M059J (cell line): ENCODE data around the gene SEL1L3. TPM values are rescaled to one million over a fixed set of nuclear protein-coding genes. Genes with fewer than 3 reads are reported as not detected.

Experiments
- DNase-seq: peaks from one replicate; pipeline ENCODE4 v3.0.0-alpha.2; 2012; ENCODE audit warnings: low read depth
- total RNA-seq: library from RNA; depleted of rRNA; stranded (reverse); fragments of >200 nt; shearing (Covaris generic); gene quantifications from 2 replicates; pipeline ENCODE4 v1.2.3, GENCODE V29; 2014

The SEL1L3 gene
- total RNA-seq, 1 experiment from 2014 or later, result 9.1 TPM

- DNase-seq, result no peak
These were observed 69.9 kb downstream of the SEL1L3 start for GRCh38 chr4:25792876-25793275.

DNA sequence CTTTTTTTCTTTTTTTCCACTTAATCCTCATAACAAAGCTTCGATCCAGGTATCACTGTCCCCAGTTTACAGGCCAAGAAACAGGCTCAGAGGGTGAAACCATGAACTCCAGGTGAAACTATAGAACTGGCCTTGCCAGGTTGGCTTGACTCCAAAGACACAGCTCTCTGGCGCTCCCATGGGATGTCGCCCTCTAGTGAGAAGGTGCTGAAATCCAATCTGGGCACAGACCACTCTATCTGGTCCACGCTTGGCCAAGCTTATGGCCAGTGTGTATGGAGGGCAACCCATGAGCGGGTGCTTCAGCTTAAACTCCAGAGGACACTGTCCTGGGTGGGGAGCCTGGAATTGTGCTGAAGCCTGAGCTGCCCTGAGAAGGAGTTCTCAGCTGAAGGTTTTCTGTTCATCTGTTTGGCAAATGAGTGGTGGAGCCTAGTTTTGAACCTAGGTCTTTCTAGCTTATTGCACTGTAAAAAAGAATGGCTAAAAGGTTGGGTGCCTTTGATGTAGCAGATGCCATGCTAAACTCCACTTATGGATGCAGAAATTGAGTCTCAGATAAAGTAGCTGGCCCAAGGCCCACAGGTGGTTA lies 70.5 kb downstream of the SEL1L3 start:
- DNase-seq, result peak; percentile 25

DNA sequence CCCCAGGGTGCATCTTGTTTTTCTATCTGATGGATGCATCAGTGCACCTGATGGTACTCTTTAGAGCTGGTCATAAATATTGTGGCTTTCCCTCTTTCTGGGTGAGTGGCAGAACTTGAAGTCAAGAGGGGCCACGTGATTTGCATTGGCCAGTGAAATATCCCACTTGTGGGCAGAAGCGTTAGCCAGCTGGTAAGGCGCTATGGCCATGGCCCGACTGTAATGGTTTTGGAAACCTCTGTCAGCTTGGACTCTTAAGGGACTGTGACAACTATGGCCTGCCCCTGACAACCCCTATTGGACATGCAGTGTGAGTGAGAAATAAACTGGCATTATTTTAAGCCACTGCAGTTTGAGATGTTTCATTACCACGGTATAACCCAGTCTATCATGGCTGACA lies 72.8 kb downstream of the SEL1L3 start:
- DNase-seq, result no peak

GRCh38 chr4:25788703-25789238 lies 74.0 kb downstream of the SEL1L3 start:
- no peak for DNase-seq

GRCh38 chr4:25786497-25787065 lies 76.2 kb downstream of the SEL1L3 start:
- DNase-seq, result no peak

- DNase-seq, result no peak
These were observed 78.8 kb downstream of the SEL1L3 start for GRCh38 chr4:25783943-25784342.

GRCh38 chr4:25783126-25783525 lies 79.7 kb downstream of the SEL1L3 start:
- no peak for DNase-seq

- DNase-seq, result no peak
These were observed 80.3 kb downstream of the SEL1L3 start for GRCh38 chr4:25782482-25782881.

- DNase-seq, result no peak
These were observed 83.8 kb downstream of the SEL1L3 start for GRCh38 chr4:25779021-25779420.

DNA sequence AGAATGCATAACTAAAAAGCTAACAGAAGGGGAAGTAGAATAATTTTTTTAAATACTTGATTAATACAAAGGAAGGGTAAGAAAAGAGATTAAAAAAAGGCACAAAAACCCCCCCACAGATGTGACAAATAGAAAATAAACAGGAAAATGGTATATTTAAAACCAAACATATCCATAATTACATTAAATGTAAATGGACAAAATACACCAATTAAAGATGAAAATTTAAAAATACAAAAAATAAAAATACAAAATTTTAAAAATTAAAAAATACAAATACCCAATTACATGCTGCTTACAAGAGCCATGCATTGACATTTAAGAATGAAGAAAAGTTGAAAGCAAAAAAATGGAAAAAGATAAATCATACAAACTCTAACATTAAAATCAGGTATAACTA lies 86.0 kb downstream of the SEL1L3 start:
- no peak for DNase-seq

GRCh38 chr4:25775166-25775565 lies 87.6 kb downstream of the SEL1L3 start:
- DNase-seq, result no peak

- DNase-seq, result no peak
These were observed 89.4 kb downstream of the SEL1L3 start for GRCh38 chr4:25773358-25773757.

DNA sequence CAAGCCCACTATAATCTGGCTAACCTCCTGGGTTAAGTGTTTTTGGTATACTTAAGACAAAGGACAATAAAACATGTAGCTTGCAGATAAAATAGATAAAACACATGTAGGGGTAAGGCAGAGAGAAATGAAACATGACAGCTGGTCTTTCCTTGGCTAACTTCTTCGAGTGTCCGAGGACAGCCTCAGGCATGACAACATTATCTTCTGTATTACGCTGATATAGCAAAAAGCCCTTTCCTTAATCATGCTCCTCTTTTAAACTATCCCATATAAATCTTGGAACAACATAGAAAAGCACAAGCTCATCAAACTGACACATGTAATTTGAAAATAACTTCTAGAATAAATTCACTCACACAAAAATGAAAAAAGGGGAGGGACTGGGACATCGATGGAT lies 91.1 kb downstream of the SEL1L3 start:
- DNase-seq, result no peak

- no peak for DNase-seq
These were observed 91.9 kb downstream of the SEL1L3 start for GRCh38 chr4:25770847-25771246.

DNA sequence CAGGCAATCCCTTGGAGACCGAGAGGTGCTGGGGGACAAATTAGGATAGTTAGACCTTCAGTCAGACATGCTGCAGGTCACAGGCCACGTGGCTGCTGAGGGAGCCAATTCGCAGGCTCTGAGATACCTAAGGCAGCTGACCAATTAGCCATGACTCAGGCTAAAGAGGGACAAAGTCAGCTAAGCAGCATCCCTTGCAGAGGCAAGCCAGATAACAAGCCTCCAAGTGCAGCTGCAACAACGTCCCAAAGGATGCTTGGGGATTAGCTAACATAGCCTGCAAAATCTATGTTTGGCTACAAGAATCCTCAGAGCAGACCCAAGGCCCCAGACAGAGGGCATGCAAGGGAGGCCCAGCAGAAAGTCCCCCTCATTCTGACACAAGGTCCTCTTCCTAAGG lies 93.5 kb downstream of the SEL1L3 start:
- DNase-seq, result peak; percentile 15

DNA sequence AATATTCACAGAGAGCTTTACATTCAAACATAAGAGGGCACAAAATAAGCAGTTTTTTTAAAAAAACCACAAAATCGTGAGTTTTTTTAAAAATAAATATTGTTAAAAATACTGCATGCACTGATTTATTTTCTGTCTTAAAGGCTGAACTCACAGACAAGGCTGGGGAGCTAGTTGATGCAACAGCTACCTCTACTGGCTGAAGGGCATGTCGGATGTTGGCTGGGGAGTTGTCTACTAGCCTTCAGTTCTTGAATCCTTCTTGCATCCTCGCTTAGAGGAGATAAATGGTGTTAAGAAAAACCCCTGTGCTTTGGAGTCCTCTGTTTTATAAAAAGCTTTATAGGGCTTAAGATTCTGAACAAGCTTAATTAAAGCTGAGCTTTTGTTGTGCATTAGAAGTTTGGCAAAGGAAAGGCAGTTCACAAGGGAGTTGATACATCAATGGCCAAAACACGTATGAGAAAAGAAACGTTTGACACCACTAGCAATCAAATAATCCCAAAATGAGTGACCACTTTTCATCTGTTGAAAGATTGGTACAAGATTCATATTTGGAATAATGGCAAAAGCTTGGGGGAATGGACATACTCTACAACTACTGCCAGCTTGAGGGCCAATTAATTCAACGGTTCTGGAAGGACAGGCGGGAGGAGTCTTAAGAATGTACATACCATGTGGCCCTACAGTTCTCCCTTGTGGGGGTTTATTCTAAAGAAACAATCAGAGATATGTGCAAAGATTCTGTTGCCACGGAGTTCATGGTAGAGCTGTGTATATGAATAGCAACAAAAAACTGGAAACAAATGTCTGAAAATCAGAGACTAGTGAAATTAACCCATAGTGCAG lies 94.7 kb downstream of the SEL1L3 start:
- peak; percentile 59 for DNase-seq

GRCh38 chr4:25760518-25761157 lies 102.2 kb downstream of the SEL1L3 start:
- DNase-seq, result peak; percentile 3

DNA sequence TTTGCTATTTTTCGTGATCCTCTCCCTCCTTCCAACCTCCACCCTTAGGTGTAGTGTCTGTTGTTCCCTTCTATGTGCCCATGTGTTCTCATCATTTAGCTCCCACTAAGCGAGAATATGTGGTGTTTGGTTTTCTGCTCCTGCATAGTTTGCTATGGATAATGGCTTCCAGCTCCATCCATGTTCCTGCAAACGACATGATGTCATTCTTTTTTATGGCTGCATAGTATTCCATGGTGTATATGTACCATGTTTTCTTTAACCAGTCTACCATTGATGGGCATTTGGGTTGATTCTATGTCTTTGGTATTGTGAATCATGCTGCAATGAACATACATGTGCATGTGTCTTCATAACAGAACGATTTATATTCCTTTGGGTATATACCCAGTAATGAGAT lies 102.7 kb downstream of the SEL1L3 start:
- DNase-seq, result no peak

DNA sequence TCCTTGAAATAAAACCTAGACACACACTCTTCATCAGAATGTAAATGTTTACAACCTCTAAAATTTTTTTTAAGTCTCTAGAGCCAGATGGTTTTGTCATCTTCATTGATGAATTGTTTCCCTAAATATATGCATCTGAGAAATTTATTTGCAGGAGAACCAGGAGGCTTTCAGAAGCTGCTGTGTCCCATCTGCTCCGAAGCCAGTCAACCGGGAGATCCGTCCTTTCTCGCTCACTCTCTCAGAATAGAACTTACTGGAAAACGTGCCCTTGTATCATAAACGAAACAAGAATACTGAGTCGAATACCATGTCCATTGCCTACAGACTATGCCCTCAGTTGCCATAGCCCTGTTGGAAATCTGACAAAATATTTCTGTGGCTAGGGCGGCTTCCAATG lies 103.7 kb downstream of the SEL1L3 start:
- DNase-seq, result no peak

DNA sequence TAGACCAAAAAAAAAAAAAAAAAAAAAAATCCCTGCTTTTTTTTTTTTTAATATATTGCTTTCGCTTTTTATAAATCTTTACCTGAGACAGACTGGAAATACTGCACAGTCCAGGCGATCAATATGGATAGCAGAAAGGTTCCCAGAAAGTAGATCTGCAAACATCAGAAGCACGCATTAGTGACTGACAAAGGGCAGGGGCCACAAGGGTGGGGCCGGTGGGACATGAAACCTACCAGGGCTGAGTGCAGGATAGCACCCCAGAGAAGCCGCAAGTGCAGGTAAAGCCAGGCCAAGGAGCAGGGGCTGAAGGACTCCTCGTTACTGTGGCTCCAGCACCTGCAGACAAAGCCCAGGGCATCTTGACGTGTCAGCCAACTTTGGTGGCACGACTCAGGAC lies 105.3 kb downstream of the SEL1L3 start:
- DNase-seq, result no peak

DNA sequence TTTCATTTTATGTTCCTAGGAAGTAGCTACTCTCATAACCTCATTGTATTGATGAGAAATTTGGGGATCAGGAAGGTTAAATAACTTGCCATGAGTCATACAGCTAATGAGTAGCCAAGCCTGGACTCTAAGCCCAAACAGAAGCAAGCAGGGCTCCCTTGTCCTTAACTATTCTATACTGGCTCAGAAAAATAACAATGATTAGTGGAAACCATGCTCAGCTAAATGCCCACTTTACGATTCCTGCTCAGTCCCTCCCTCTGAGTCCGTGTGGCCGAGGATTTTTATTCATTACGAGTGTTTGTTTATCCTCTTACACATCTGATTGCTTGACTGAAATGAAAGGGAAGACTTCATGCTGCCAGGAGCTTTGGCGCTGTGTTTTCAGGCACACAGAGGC lies 106.3 kb downstream of the SEL1L3 start:
- DNase-seq, result no peak

DNA sequence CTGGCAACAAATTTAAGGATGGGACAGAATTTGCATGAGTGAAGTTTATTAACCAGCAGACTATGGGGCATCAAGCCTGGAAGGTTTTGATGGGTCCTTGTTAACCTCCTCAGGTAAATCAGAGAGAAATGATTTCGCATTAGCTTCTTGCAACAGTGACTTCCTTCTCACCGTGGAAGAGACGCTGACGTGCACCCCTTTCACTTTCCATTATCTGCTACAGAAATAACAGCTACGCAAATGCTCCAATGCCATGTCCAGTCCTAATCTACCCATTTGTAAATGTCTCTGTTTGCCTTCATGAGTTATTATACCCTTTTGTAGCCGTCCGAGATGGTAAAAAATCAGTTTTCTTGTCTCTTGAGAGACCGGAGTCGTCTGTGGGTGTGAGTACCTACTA lies 106.9 kb downstream of the SEL1L3 start:
- no peak for DNase-seq
